ENCODE results near the gene OTOGL.

OTOGL gene

DNA sequence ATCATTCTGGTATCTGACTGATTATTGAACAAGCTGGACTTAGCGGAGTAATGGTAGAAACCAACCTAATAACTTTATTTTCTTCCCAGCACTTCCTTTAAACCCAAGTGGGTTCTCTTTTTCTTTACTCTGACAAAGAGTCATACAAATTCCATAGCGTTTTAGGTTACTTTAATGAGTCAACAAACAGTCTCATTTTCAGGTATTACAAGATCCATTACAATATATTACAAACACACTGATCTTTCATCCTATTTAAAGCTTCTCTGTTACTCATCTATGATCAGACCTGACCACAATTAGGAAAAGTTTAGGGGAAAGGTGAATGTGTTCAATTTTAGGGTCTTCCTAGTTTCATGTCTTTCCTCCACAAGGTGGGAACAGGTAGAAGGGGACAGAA, 305.3 kb downstream of the OTOGL start:
- no peak for DNase-seq

DNA sequence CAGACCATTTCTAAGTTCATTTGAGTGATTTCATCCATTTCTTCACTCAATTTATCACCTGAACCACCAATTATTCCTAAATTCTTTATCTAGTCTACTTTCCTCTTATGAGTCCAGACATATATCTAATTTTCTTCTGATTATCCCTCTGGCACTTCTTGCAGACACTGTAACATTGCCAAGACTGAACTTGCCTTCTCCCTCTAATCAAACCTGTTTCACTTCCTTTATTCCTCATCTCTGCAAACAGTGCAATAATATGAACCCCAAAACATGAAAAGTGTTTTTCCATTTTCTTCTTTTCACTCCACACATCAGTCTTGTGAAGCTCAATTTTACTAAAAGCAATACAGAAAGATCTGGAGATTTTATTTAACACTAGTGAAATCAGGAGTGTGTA, 306.9 kb downstream of the OTOGL start:
- DNase-seq: no peak

DNA sequence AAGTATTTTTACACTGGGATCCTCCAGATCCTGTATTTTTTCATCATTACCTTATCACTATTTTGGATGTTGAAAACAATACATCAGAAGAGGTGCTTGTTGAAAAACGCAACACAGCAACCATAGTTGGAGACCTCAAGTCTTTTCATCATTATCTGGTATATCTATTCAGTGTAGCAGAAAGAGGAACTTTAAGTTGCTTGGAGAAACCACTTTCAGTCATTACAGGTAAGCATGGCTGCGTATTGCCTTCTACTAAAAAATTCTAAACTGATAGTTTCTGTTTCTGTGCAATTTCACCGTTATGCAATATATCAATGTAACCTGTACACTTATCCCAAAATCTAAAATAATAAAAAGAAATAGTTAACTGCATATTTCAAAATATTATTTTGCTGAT, 312.4 kb downstream of the OTOGL start:
- DNase-seq: no peak

DNA sequence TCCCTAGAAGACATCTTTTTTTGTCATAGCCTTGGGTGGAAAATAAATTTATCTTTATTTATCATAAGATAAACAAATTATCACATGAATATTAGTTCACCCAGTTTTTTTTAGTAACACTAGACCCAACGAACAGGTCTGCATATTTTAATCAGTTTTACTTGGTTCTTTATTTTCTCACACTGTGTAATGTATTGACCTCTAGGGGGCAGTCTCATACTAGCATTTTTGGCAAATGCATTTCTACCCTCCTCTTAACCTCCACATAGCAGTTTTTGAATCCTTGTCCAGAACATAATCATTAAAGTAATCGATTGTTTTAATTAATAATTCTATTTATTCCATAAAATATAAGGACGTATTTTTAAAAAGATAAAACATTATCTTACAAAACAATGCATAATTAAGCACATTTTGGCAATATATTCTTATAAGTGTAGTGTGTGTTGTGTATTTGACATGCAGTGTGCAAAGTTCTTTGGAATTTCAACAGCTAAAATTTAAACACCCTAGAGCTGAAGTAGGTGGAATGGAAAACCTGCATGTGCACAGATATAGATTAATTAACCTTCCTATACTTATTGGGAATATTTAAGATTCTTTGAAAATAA, 313.1 kb downstream of the OTOGL start:
- peak; percentile 52 for DNase-seq

GRCh38 chr12:80413462-80413861, 314.1 kb downstream of the OTOGL start:
- no peak for DNase-seq

- no peak for DNase-seq
These were observed 316.1 kb downstream of the OTOGL start for GRCh38 chr12:80415466-80415865.

DNA sequence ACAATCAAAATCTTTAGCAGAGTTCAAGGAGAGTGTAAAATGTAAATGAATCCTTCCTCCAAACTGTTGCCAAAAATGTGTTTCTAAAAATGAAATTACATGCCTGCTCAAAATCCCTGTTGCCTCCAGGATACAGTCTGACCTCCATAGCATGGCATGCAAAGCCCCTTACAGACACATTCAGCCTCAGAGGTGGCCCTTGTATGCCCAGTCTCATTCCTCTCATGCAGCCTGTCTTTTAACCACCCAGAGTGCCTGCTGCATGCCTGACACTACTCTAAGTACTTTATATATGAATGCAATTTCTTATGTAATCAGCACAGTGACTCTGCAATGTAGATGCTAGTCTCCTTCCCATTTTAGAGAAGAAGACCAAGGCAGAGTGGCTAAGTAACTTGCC, 320.3 kb downstream of the OTOGL start:
- no peak for DNase-seq

DNA sequence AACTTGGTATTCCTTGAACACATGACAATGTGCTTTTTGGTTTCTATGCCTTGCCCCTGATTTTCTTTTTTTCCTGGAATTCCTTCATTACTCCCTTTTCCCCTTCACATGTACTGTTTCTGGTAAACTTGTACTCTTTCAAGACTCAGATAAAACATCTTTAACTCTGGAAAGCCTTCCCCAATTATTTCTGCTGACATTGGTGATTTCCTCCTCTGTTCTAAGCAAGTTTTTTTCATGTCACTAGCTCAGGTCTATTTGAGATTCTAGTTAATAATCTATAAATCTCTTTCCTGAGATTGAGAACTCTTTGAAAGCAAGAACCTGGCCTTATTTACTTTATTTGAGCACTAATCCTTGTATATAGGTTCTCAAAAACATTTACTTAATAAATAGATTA, 320.7 kb downstream of the OTOGL start:
- no peak for DNase-seq

- no peak for DNase-seq
These were observed 323.2 kb downstream of the OTOGL start for GRCh38 chr12:80422550-80422949.

All from NCI-H1048 (cell line).